ENCODE data around the gene ASRGL1.

The ASRGL1 gene

DNA sequence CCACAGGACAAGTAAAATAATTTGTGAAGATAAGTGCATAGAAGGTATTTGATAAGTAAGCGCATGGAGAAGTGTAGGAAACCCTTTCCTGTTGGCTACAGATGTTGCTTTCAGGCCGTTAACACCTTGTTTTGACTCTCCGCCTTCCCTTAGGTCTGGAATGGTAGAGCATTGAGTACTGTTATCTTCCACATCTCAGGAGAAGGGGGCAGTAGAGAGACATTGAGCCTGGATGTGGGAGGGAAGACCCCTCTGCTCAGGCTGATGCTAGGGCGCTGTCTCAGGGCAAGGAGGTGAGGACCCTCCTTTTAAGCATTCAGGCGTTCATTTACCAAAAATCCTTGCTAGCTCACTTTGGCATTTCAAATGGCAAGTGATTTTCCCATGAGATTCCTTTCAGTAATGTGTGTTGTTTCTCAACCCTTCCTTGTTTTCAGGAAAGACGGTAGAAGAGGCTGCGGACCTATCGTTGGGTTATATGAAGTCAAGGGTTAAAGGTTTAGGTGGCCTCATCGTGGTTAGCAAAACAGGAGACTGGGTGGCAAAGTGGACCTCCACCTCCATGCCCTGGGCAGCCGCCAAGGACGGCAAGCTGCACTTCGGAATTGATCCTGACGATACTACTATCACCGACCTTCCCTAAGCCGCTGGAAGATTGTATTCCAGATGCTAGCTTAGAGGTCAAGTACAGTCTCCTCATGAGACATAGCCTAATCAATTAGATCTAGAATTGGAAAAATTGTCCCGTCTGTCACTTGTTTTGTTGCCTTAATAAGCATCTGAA is 54.6 kb downstream of the ASRGL1 start:
- in situ Hi-C loops (cut with MboI; ENCODE audit: low sequenced_read_pairs): loop anchor here (10.0 to 25.0 kb wide), 2 partner anchors 173 to 470 kb away; no protein-coding TSS in a partner anchor

- in situ Hi-C loops (cut with MboI; ENCODE audit: low sequenced_read_pairs): loop anchor here (10.0 to 25.0 kb wide), 2 partner anchors 172 to 470 kb away; no protein-coding TSS in a partner anchor
Measured at GRCh38 chr11:62392506-62392905, 55.3 kb downstream of the ASRGL1 start.

- in situ Hi-C loops (cut with MboI; ENCODE audit: low sequenced_read_pairs): loop anchor here (10.0 to 25.0 kb wide), 2 partner anchors 172 to 469 kb away; no protein-coding TSS in a partner anchor
Measured at GRCh38 chr11:62393061-62393611, 55.9 kb downstream of the ASRGL1 start.

GRCh38 chr11:62393735-62394134 is 56.5 kb downstream of the ASRGL1 start:
- in situ Hi-C loops (cut with MboI; ENCODE audit: low sequenced_read_pairs): loop anchor here (10.0 to 25.0 kb wide), 2 partner anchors 171 to 469 kb away; no protein-coding TSS in a partner anchor

DNA sequence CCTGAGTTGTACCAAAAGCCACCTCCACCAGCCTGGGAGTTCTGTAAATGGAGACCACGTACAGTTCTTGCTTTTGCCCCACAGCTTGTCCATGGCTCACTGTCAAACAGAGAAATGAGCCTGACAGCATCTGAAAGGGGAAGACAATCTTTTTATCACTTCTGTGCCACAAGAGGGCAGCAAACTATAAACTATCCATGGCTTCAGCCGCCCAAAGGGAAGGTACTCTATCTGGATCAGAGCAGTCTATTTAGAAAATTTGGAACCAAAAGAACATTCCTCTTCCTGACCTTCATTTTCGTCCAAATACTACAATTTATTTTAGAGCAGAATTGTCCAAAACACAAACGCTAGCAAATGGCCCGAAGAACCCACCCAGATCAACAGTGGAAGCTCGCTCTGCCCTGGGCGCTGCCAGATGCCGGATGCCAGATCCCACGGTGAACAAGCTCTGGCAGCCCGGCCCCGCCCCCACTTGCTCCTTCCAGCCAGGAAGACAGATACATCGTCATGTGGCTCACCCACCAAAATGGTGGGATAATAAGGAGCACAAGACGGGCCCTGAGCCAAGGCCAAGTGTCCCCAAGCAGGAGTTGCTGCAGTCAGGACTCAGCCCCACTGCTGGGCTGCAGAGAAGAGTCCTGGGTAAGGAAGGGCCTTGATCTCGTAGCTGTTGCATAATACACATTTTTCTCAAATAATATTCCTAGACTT is 57.7 kb downstream of the ASRGL1 start:
- in situ Hi-C loops (cut with MboI; ENCODE audit: low sequenced_read_pairs): loop anchor here (10.0 to 25.0 kb wide), 2 partner anchors 170 to 467 kb away; no protein-coding TSS in a partner anchor

DNA sequence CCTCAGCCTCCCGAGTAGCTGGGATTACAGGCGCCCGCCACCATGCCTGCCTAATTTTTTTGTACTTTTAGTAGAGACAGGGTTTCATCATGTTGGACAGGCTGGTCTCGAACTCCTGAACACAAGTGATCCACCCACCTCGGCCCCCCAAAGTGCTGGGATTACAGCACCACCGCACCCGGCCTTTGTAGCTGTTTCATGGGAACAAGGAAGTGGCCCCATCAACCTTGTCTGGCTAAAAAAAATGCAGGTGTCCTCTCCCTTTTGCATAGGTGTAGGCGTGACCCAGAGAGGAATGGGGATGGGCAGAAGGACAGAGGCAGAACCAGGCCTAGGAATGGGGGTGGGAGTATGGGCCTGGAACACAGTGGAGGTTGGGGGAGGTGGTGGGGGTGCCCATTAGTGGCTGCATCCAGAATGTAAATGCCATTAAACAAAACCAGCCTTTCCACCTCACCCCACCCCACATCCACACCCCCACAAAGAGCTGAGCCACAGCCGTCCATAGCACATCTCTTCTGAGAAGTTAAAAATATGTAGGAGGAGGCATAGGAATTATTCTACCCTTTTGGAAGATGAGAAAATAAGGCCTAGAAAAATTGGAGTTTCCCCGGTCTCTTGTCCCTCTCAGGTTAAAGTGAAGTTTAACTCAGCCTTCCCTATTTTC is 58.8 kb downstream of the ASRGL1 start:
- in situ Hi-C loops (cut with MboI; ENCODE audit: low sequenced_read_pairs): loop anchor here (10.0 to 25.0 kb wide), 2 partner anchors 169 to 466 kb away; no protein-coding TSS in a partner anchor

DNA sequence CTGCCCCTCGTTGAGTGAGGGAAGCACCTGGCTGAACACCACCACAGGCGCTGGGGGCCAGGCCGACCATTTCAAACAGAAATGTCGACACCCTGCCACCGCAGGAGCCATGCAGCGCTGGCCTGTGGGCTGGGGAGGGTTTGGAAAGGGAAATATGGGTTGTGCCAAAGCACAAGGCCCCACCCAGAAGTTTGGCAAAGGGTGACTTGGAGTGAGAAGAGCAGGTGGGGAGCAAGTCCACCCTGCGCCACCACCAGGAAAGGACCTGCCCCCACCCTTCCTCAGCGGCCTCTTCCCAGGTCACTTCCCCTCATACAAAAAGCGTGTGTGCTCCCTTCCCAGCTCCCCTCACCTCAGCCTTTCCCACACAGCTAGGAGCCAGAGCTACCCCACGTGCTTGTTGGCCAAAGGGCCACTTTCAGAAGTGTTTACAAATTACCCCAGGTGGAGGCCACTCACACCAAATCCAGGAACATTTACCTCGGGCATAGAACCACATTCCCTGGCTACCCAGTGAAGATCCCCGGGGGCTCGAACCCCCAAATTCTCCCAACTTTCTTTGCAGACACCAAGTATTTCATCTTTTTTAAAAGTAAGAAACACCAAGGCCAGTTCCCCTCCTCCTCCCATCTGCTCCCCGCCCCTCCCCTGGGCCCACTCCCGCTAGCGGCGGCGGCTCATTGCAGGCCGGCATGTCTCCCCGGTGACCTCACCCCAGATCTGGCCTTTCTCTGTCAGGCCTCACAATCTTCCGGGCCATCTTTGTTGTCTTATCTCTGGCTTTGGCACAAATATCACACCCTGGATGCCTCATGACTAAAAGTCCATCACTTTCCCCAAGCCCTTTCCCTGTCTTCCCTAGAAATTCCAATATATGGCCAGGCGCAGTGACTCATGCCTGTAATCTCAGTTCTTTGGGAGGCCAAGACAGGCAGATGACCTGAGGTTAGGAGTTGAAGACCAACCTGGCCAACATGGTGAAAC is 61.1 kb downstream of the ASRGL1 start:
- in situ Hi-C loops (cut with MboI; ENCODE audit: low sequenced_read_pairs): loop anchor here (10.0 to 25.0 kb wide), 2 partner anchors 166 to 464 kb away; no protein-coding TSS in a partner anchor

DNA sequence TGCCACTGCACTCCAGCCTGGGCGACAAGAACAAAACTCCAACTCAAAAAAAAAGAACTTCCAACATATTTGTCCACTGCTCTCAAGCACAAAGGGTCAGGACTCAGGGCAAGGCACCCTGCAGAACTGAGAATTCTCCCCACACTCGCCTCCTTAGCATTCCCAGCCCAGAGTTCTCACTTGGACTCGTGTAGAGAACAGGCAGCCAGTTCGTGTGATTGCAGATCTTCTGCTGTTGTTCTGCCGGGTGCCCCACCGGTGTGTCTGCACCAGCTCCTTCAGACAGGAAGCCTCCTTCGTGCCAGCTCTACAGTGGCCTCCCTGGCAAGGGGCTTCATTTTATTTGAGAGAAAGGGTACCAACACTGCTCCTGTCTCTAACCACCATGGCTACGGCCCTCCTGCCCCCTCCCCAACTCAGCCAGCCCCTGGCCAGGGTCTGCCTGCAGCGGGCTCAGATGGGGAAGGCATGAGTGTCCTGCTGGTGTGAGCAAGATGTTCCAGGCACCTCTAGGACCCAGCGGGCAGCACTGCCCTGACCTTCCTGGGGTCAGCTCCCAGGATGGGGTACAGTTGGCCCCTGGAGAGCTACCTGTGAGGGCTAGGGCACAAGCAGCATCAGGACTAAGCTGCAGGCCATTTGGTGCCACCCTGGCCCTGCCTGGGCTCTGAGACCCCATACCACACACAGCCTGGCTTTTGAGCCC is 62.1 kb downstream of the ASRGL1 start:
- in situ Hi-C loops (cut with MboI; ENCODE audit: low sequenced_read_pairs): loop anchor here (10.0 to 25.0 kb wide), 2 partner anchors 165 to 463 kb away; no protein-coding TSS in a partner anchor

DNA sequence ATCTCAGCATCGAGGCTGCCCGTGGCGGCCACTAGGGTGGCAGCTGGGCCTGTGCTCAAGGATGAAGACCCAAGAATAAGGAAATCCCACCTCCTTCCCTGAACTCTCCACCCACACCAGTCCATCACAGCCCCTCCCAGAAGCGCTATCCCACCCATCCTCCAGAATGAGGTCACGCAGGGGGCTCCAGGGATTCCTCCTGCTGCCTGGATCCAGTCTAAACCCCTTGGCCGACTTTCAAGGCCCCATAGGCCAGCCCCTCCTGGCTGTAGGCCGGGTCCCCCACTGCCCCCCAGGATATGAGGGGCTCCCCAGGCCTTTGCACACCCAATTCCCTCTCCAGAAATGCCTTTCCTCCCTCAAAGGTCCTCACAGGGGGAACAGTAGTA is 62.6 kb downstream of the ASRGL1 start:
- in situ Hi-C loops (cut with MboI; ENCODE audit: low sequenced_read_pairs): loop anchor here (10.0 to 25.0 kb wide), 2 partner anchors 165 to 462 kb away; no protein-coding TSS in a partner anchor

GRCh38 chr11:62400281-62400680 is 63.0 kb downstream of the ASRGL1 start:
- in situ Hi-C loops (cut with MboI; ENCODE audit: low sequenced_read_pairs): no loop called here

GRCh38 chr11:62400760-62401159 is 63.5 kb downstream of the ASRGL1 start:
- in situ Hi-C loops (cut with MboI; ENCODE audit: low sequenced_read_pairs): no loop called here

GRCh38 chr11:62401356-62401755 is 64.1 kb downstream of the ASRGL1 start:
- in situ Hi-C loops (cut with MboI; ENCODE audit: low sequenced_read_pairs): no loop called here

- in situ Hi-C loops (cut with MboI; ENCODE audit: low sequenced_read_pairs): no loop called here
Measured at GRCh38 chr11:62401811-62402210, 64.6 kb downstream of the ASRGL1 start.

GRCh38 chr11:62402226-62402959 is 65.1 kb downstream of the ASRGL1 start:
- in situ Hi-C loops (cut with MboI; ENCODE audit: low sequenced_read_pairs): no loop called here

DNA sequence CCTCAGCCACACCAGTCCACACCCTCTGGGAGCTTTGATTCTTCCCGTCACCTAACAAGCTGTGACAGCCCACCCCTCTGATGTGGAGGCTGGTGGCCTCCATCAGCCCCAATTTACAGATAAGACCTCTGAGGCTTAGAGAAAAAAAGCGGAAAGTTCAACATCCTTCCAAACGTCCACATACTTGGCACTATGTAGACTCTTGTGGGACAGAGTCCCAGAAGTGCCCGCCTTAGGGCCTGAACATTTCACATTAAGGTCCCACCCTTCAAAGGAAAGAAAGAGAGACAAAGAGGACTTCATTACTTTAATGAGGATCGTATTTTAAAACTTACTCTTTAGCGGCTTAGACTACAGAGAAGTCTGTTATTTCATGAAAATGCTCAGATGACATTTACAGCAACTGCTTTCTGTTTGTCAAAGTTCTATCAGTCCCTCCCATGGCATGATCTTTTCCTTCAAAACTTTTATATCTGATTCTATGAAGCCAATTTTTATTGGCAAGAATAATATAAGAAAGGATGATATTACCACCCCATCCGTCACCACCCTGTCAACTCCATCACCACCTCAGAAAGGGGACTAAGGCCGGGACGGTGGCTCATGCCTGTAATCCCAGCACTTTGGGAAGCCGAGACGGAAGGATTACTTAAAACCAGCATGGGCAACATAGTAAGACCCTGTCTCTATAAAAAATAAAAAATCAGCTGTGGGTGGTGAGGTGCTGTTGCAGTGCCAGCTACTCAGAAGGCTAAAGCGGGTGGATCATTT is 65.9 kb downstream of the ASRGL1 start:
- in situ Hi-C loops (cut with MboI; ENCODE audit: low sequenced_read_pairs): no loop called here

GRCh38 chr11:62404435-62404834 is 67.2 kb downstream of the ASRGL1 start:
- in situ Hi-C loops (cut with MboI; ENCODE audit: low sequenced_read_pairs): no loop called here

- in situ Hi-C loops (cut with MboI; ENCODE audit: low sequenced_read_pairs): no loop called here
Measured at GRCh38 chr11:62404901-62405300, 67.7 kb downstream of the ASRGL1 start.

Measured in HL-60/S4 treated with phorbol 12-myristate 13-acetate at 8.2 ng/mL for 4 days and 3 days (cell line).